Stimulated activated memory B cell treated with anti-CD40 and anti-IgM and Interleukin-4, amounts not matched to agents 10 μg/mL and 1 μg/mL and 100 μg/mL, for 72 hours (primary cell): ENCODE measurements around the gene HELZ2.

ENCODE experiments used
- ATAC-seq: fragments of 150-1000 bp; cut with Tn5 transposase; 2 replicates; pipeline ENCODE4 v1.10.0; 2021
- H3K27ac Mint-ChIP-seq: one replicate; pipeline ENCODE4 v1.8.0; 2022; ENCODE audit warnings: mild to moderate bottlenecking, mixed read lengths
- H3K27me3 Mint-ChIP-seq: one replicate; pipeline ENCODE4 v1.8.0; 2022; ENCODE audit warnings: mixed read lengths
- H3K36me3 Mint-ChIP-seq: one replicate; pipeline ENCODE4 v1.8.0; 2022; ENCODE audit warnings: mixed read lengths
- H3K4me1 Mint-ChIP-seq: one replicate; pipeline ENCODE4 v1.8.0; 2022; ENCODE audit warnings: mixed read lengths
- H3K4me3 Mint-ChIP-seq: one replicate; pipeline ENCODE4 v1.8.0; 2022; ENCODE audit warnings: mild to moderate bottlenecking, moderate library complexity, mixed read lengths
- H3K9me3 Mint-ChIP-seq: one replicate; pipeline ENCODE4 v1.8.0; 2022; ENCODE audit warnings: mixed read lengths

The HELZ2 gene

GRCh38 chr20:63590218-63591146 is 16.4 kb upstream of the HELZ2 start:
- Mint-ChIP-seq H3K4me3 (no peak overlapping the region), H3K36me3 (peaks cover 50% of the 10 kb centered on the region), H3K27ac (no peak overlapping the region), H3K27me3 (no peaks in the 10 kb centered on the region), H3K9me3 (no peaks in the 10 kb centered on the region), H3K4me1 (no peaks in the 10 kb centered on the region)
- no peak for ATAC-seq

- Mint-ChIP-seq H3K27ac (no peak overlapping the region), H3K4me1 (no peaks in the 10 kb centered on the region), H3K27me3 (no peaks in the 10 kb centered on the region), H3K36me3 (peaks cover 46% of the 10 kb centered on the region), H3K4me3 (no peak overlapping the region), H3K9me3 (no peaks in the 10 kb centered on the region)
- no peak for ATAC-seq
These were observed 15.5 kb upstream of the HELZ2 start for GRCh38 chr20:63589261-63590217.

DNA sequence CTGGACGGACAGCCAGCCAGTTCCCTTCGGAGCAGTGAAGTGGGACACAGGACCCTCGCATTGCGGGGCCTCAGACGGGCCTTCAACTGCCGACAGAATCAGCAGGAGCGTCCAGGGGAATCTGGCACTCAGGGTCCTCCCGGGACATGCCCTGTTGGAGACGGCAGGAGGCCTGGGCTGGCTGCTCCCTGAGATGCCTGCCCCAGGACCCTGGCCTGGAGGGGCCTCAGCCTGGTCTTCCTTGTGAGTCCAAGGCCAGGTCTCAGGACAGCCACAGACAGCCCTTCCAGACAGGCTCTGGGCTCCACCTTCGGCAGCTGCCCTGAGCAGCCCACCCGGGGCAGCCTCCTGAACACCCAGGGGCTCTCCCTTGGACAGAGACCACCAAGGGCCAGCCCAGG is 14.6 kb upstream of the HELZ2 start:
- peaks cover 45% of the 10 kb centered on the region for H3K36me3 Mint-ChIP-seq
- no peak overlapping the region for H3K4me3 Mint-ChIP-seq
- no peak overlapping the region for H3K27ac Mint-ChIP-seq
- no peaks in the 10 kb centered on the region for H3K9me3 Mint-ChIP-seq
- no peaks in the 10 kb centered on the region for H3K27me3 Mint-ChIP-seq
- H3K4me1 Mint-ChIP-seq, result no peaks in the 10 kb centered on the region
- ATAC-seq, result no peak

DNA sequence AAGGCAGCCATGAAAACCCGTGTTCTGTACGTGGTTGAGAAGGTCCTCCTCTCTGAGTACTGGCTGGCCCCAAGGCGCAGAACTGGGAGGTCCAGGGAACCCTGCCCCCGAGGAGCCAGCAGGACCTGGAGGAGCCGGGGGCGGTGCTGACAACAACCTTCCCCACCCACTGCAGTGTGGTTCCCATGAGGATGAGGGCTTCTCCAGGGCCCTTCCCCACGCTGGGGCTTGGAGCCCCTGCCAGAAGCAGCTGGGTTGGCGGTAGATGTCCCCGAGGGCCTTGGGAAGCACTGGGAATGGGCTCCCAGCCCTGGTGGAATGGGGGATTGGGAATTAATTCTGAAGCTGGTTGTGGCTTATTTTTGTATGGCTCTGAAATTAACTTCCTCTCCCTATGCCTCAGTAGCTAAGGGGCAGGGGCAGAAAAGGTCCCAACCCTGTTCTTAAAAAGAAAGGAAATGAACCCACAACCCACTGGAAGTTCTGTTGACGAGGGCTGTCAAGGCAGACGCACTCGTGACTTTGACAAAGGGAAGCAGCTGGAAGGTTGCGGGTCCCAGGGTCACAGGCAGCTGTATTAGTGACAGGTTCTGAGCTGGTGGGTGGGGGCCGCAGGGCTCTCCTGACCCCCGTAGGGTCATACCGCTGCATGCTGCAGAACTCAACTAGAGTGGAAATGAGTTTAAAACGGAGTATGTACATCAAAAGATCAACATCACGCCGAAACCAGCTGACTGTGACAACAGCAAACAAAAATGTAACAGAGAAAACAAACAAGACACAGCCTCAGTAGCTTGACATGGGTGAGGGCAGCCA is 13.9 kb upstream of the HELZ2 start:
- Mint-ChIP-seq H3K9me3 (no peaks in the 10 kb centered on the region), H3K27me3 (no peaks in the 10 kb centered on the region), H3K27ac (no peak overlapping the region), H3K36me3 (peaks cover 38% of the 10 kb centered on the region), H3K4me3 (no peak overlapping the region), H3K4me1 (no peaks in the 10 kb centered on the region)
- no peak for ATAC-seq

DNA sequence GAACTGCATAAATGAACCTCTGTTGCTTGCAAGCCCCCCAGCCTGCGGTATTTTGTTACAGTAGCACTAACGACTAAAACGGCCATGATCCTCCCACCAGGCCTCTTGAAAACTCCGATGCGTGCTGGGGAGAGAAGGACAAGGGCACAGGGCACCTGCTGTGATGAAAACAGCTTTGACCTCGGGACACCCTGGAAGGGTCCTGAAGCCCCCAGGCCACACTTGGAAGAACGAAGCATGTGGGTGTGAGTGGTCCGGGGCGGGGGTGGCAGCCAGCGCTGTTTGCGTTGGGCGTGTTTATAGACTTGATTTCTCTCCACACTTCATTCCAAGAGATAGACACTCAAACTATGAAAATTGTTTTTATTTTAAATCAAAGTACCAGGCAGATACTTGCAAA is 13.2 kb upstream of the HELZ2 start:
- Mint-ChIP-seq H3K36me3 (peaks cover 34% of the 10 kb centered on the region), H3K27me3 (no peaks in the 10 kb centered on the region), H3K9me3 (no peaks in the 10 kb centered on the region), H3K27ac (no peak overlapping the region), H3K4me3 (no peak overlapping the region), H3K4me1 (no peaks in the 10 kb centered on the region)
- ATAC-seq, result no peak

- Mint-ChIP-seq H3K4me1 (no peaks in the 10 kb centered on the region), H3K9me3 (no peaks in the 10 kb centered on the region), H3K27ac (no peak overlapping the region), H3K27me3 (no peaks in the 10 kb centered on the region), H3K36me3 (peaks cover 30% of the 10 kb centered on the region), H3K4me3 (no peak overlapping the region)
- ATAC-seq, result no peak
These were observed 12.8 kb upstream of the HELZ2 start for GRCh38 chr20:63586797-63587196.

- Mint-ChIP-seq H3K4me3 (no peak overlapping the region), H3K27ac (no peak overlapping the region), H3K36me3 (peaks cover 25% of the 10 kb centered on the region)
These were observed 11.9 kb upstream of the HELZ2 start for GRCh38 chr20:63585616-63586565.

DNA sequence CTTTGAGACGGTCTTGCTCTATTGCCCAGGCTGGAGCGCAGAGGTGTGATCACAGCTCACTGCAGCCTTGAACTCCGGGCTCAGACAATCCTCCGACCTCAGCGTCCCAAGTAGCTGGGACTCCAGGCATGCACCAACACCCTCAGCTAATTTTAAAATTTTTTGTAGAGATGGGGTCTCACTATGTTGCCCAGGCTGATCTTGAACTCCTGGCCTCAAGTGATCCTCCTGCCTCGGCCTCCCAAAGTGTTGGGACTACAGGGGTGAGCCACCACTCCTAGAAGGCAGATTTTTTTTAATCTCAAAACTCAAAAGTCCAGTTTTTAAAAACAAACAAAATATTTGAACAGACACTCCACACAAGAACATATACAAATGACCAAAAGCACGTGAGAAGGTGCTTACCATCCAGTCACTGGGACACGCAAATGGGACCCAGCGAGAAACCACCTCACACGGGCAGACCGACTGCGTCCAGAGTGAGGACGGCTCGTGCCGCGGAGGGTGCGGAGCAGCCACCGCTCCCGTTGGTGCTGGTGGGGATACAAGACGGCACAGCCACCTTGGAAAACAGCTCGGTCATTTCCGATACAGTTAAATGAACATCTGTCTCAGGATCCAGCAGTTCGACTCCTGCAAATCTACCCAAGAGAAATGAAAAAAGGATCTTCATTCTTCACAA is 8.5 kb upstream of the HELZ2 start:
- H3K27ac Mint-ChIP-seq, result no peak overlapping the region
- H3K27me3 Mint-ChIP-seq, result no peaks in the 10 kb centered on the region
- peaks cover 8% of the 10 kb centered on the region for H3K4me1 Mint-ChIP-seq

More at GRCh38 chr20:63585616-63586565, 11.9 kb upstream of the HELZ2 start:
- ATAC-seq, result no peak
- Mint-ChIP-seq H3K4me1 (peaks cover 2% of the 10 kb centered on the region), H3K9me3 (no peaks in the 10 kb centered on the region), H3K27me3 (no peaks in the 10 kb centered on the region)

GRCh38 chr20:63580796-63581461 is 6.9 kb upstream of the HELZ2 start:
- Mint-ChIP-seq H3K9me3 (no peaks in the 10 kb centered on the region), H3K4me3 (no peak overlapping the region), H3K27ac (no peak overlapping the region), H3K27me3 (peaks cover 8% of the 10 kb centered on the region), H3K4me1 (peaks cover 8% of the 10 kb centered on the region), H3K36me3 (no peaks in the 10 kb centered on the region)
- ATAC-seq, result peak; percentile 92

More for the DNA sequence above, 8.5 kb upstream of the HELZ2 start:
- H3K9me3 Mint-ChIP-seq, result no peaks in the 10 kb centered on the region
- no peak for ATAC-seq
- H3K36me3 Mint-ChIP-seq, result no peaks in the 10 kb centered on the region
- H3K4me3 Mint-ChIP-seq, result no peak overlapping the region

DNA sequence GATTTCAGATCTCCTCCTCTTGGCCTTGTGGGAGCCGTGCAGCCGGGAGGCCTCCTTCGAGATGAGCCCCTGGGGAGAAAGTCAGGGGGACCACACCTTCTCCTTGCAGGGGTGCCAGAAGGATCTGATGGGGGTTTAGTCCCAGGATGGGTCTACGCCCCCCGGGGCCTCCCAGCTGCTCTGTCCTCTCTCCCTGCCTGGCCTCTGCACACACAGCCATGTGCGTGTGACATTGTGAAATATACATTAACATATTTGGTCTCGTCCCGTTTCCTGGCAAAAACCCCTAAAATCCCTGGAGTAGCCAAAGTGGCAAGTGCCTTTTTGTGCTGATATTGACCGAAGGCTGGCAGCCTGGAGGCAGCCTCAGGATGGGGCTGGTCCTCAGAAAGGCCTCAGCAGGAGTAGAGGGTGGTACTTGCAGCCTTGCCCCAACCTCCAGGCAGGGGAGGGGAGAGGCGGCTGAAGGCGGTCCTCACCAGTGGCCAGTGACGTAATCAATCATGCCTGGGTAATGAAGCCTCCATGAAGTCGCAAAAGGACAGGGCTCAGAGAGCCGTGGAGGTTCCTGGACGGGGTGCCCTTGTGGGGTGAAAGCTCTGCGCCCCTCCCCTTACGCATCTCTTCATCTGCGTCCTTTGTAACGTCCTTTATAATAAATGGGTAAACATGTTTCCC is 5.1 kb upstream of the HELZ2 start:
- H3K9me3 Mint-ChIP-seq, result no peaks in the 10 kb centered on the region
- H3K27me3 Mint-ChIP-seq, result peaks cover 9% of the 10 kb centered on the region
- H3K36me3 Mint-ChIP-seq, result no peaks in the 10 kb centered on the region
- H3K27ac Mint-ChIP-seq, result no peak overlapping the region
- peaks cover 8% of the 10 kb centered on the region for H3K4me1 Mint-ChIP-seq
- ATAC-seq, result no peak
- H3K4me3 Mint-ChIP-seq, result no peak overlapping the region

GRCh38 chr20:63578224-63579016 is 4.4 kb upstream of the HELZ2 start:
- Mint-ChIP-seq H3K27me3 (peaks cover 9% of the 10 kb centered on the region), H3K27ac (no peak overlapping the region), H3K4me1 (peaks cover 8% of the 10 kb centered on the region), H3K9me3 (no peaks in the 10 kb centered on the region), H3K36me3 (no peaks in the 10 kb centered on the region), H3K4me3 (no peak overlapping the region)
- no peak for ATAC-seq

DNA sequence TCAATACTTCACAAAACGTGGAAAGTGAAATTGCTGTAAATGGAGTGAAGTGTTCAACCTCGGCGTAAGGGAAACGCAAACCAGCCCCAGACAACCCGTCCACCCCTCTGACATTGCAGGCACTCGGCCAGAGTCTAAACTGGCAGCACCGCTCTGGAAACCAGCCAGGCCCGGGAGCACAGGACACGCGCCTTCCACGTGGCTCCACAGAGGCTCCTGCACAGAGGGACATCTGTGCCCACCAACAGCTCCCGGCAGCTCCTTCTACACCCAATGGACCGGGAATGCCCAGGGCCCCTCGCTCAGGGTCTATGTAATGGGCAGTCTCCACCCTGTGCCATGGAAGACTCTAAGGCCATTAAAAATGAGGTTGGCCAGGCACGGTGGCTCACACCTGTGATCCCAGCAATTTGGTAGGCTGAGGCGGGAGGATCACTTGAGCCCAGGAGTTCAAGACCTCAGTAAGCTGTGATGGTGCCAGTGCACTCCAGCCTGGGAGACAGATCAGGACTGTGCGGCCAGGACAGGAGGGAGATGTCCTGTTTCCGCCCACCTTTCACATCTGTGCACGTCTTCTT is 3.4 kb upstream of the HELZ2 start:
- no peak for ATAC-seq
- Mint-ChIP-seq H3K4me3 (no peak overlapping the region), H3K27ac (no peak overlapping the region), H3K36me3 (no peaks in the 10 kb centered on the region), H3K9me3 (no peaks in the 10 kb centered on the region), H3K27me3 (peaks cover 9% of the 10 kb centered on the region), H3K4me1 (peaks cover 8% of the 10 kb centered on the region)
